ENCODE results near the gene PAM16.

PAM16 gene

DNA sequence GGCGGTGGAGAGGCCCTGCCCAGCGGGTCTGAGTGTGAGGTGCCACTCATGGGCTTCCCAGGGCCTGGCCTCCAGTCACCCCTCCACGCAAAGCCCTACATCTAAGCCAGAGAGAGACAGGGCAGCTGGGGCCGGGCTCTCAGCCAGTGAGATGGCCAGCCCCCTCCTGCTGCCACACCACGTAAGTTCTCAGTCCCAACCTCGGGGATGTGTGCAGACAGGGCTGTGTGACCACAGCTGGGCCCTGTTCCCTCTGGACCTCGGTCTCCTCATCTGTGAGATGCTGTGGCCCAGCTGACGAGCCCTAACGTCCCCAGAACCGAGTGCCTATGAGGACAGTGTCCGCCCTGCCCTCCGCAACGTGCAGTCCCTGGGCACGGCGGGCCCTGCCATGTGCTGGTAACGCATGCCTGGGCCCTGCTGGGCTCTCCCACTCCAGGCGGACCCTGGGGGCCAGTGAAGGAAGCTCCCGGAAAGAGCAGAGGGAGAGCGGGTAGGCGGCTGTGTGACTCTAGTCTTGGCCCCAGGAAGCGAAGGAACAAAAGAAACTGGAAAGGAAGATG lies 31.8 kb upstream of the PAM16 start:
- Histone ChIP-seq H3K4me3 (ENCODE audit: insufficient read depth, low read depth, low read length, poor library complexity, severe bottlenecking) (no peak overlapping the region), H3K4me1 (ENCODE audit: control insufficient read depth, insufficient read depth, low read length, poor library complexity, severe bottlenecking) (no peaks in the 10 kb centered on the region), H3K9me3 (ENCODE audit: control insufficient read depth, low read length) (no peaks in the 10 kb centered on the region), H3K36me3 (ENCODE audit: control insufficient read depth, insufficient read depth, low read length) (peaks cover 90% of the 10 kb centered on the region), H3K27me3 (replicated peaks; ENCODE audit: control insufficient read depth, insufficient read depth, low read length, poor library complexity, severe bottlenecking) (no peaks in the 10 kb centered on the region), H3K27ac (ENCODE audit: insufficient read depth, low read length, poor library complexity, severe bottlenecking) (no peak overlapping the region)
- no peak for DNase-seq

- no peak overlapping the region for H3K27ac ChIP-seq (ENCODE audit: insufficient read depth, low read length, poor library complexity, severe bottlenecking)
- H3K4me1 ChIP-seq (ENCODE audit: control insufficient read depth, insufficient read depth, low read length, poor library complexity, severe bottlenecking): no peaks in the 10 kb centered on the region
- no peaks in the 10 kb centered on the region for H3K27me3 ChIP-seq (replicated peaks; ENCODE audit: control insufficient read depth, insufficient read depth, low read length, poor library complexity, severe bottlenecking)
- DNase-seq: no peak
- peaks cover 88% of the 10 kb centered on the region for H3K36me3 ChIP-seq (ENCODE audit: control insufficient read depth, insufficient read depth, low read length)
- H3K9me3 ChIP-seq (ENCODE audit: control insufficient read depth, low read length): no peaks in the 10 kb centered on the region
- H3K4me3 ChIP-seq (ENCODE audit: insufficient read depth, low read depth, low read length, poor library complexity, severe bottlenecking): no peak overlapping the region
Measured at GRCh38 chr16:4381935-4382794, 31.0 kb upstream of the PAM16 start.

DNA sequence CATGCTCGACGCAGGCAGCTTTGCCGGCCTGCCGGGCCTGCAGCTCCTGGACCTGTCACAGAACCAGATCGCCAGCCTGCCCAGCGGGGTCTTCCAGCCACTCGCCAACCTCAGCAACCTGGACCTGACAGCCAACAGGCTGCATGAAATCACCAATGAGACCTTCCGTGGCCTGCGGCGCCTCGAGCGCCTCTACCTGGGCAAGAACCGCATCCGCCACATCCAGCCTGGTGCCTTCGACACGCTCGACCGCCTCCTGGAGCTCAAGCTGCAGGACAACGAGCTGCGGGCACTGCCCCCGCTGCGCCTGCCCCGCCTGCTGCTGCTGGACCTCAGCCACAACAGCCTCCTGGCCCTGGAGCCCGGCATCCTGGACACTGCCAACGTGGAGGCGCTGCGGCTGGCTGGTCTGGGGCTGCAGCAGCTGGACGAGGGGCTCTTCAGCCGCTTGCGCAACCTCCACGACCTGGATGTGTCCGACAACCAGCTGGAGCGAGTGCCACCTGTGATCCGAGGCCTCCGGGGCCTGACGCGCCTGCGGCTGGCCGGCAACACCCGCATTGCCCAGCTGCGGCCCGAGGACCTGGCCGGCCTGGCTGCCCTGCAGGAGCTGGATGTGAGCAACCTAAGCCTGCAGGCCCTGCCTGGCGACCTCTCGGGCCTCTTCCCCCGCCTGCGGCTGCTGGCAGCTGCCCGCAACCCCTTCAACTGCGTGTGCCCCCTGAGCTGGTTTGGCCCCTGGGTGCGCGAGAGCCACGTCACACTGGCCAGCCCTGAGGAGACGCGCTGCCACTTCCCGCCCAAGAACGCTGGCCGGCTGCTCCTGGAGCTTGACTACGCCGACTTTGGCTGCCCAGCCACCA lies 30.2 kb upstream of the PAM16 start:
- H3K9me3 ChIP-seq (ENCODE audit: control insufficient read depth, low read length): no peaks in the 10 kb centered on the region
- H3K36me3 ChIP-seq (ENCODE audit: control insufficient read depth, insufficient read depth, low read length): peaks cover 82% of the 10 kb centered on the region
- H3K4me1 ChIP-seq (ENCODE audit: control insufficient read depth, insufficient read depth, low read length, poor library complexity, severe bottlenecking): no peaks in the 10 kb centered on the region
- no peak for DNase-seq
- no peaks in the 10 kb centered on the region for H3K27me3 ChIP-seq (replicated peaks; ENCODE audit: control insufficient read depth, insufficient read depth, low read length, poor library complexity, severe bottlenecking)
- no peak overlapping the region for H3K4me3 ChIP-seq (ENCODE audit: insufficient read depth, low read depth, low read length, poor library complexity, severe bottlenecking)
- H3K27ac ChIP-seq (ENCODE audit: insufficient read depth, low read length, poor library complexity, severe bottlenecking): no peak overlapping the region

DNA sequence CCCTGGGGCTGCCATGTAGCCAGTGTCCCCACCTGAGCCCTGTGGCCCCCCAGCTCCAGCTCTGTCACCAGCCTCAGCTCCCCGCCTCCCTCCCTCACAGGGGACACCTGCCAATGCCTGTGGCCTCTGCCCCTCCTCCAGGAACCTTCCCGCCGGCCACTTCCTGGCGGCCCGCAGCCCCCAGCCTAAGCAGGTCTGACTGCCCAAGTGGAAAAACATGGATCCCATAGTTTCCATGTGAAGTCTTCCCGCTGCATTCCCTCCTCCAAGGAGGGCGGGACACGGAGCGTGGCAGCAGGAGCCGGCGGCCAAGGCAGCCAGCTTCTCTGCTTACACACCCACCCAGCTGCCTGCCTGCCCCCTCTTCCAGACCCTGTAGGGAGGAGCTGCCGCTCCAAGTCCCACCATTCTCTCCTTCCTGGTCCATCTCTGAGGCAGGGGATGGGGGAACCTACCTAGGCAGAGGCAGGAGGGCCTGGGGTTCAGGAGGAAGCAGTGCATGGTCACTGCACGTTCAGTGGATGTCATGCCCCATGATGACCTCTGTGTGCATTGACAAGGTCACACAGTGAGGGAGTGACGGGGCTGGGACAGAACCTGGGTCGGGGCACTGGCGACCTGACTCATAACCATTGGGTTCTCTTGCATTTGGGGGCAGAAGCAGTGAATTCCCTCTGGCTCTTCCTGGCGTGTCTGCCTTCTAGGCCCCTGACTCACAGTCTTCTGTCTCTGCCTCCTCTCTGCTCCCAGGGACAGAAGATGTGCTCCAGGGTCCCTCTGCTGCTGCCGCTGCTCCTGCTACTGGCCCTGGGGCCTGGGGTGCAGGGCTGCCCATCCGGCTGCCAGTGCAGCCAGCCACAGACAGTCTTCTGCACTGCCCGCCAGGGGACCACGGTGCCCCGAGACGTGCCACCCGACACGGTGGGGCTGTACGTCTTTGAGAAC lies 29.3 kb upstream of the PAM16 start:
- no peak for DNase-seq
- H3K4me3 ChIP-seq (ENCODE audit: insufficient read depth, low read depth, low read length, poor library complexity, severe bottlenecking): no peak overlapping the region
- no peaks in the 10 kb centered on the region for H3K27me3 ChIP-seq (replicated peaks; ENCODE audit: control insufficient read depth, insufficient read depth, low read length, poor library complexity, severe bottlenecking)
- H3K9me3 ChIP-seq (ENCODE audit: control insufficient read depth, low read length): no peaks in the 10 kb centered on the region
- H3K27ac ChIP-seq (ENCODE audit: insufficient read depth, low read length, poor library complexity, severe bottlenecking): no peak overlapping the region
- H3K36me3 ChIP-seq (ENCODE audit: control insufficient read depth, insufficient read depth, low read length): peaks cover 76% of the 10 kb centered on the region
- peaks cover 4% of the 10 kb centered on the region for H3K4me1 ChIP-seq (ENCODE audit: control insufficient read depth, insufficient read depth, low read length, poor library complexity, severe bottlenecking)

DNA sequence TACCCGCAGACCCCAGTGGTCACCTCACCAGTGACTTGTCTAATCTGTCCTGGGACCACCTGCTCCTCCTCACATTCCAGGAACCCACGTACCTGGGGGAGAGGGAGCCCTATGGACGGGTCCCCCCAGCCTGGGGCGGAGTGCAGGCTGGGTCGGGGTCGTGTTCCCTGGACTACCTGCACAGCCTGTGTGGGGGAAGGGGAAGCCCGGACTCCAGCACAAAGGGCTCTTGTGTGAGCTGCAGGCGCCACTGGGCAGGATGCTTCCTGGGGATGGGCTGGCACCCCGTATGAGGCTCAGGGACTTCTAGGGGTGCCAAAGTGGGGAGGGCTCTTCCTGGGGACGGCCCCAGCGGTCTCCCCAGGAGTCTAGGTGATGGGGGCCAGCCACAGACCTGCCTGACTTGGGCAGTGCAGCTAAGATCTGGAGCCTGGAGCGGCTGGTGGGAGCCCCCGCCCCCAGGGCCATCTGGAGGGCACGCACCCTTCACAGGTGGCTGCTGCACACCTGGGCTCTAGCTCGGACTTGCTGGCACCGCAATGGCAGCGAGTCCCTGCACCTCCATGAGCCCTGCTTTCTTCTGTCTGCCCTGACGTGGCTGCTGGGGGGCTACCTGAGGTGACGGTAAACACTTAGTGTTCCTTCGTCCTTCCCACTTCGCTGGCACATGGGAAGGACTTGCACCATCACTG lies 28.0 kb upstream of the PAM16 start:
- Histone ChIP-seq H3K9me3 (ENCODE audit: control insufficient read depth, low read length) (no peaks in the 10 kb centered on the region), H3K27me3 (replicated peaks; ENCODE audit: control insufficient read depth, insufficient read depth, low read length, poor library complexity, severe bottlenecking) (no peaks in the 10 kb centered on the region), H3K27ac (ENCODE audit: insufficient read depth, low read length, poor library complexity, severe bottlenecking) (no peak overlapping the region), H3K4me1 (ENCODE audit: control insufficient read depth, insufficient read depth, low read length, poor library complexity, severe bottlenecking) (peaks cover 14% of the 10 kb centered on the region), H3K4me3 (ENCODE audit: insufficient read depth, low read depth, low read length, poor library complexity, severe bottlenecking) (no peak overlapping the region), H3K36me3 (ENCODE audit: control insufficient read depth, insufficient read depth, low read length) (peaks cover 64% of the 10 kb centered on the region)
- DNase-seq: no peak

- Histone ChIP-seq H3K4me1 (ENCODE audit: control insufficient read depth, insufficient read depth, low read length, poor library complexity, severe bottlenecking) (peaks cover 22% of the 10 kb centered on the region), H3K36me3 (ENCODE audit: control insufficient read depth, insufficient read depth, low read length) (peaks cover 55% of the 10 kb centered on the region), H3K9me3 (ENCODE audit: control insufficient read depth, low read length) (no peaks in the 10 kb centered on the region), H3K4me3 (ENCODE audit: insufficient read depth, low read depth, low read length, poor library complexity, severe bottlenecking) (no peak overlapping the region), H3K27me3 (replicated peaks; ENCODE audit: control insufficient read depth, insufficient read depth, low read length, poor library complexity, severe bottlenecking) (no peaks in the 10 kb centered on the region), H3K27ac (ENCODE audit: insufficient read depth, low read length, poor library complexity, severe bottlenecking) (no peak overlapping the region)
- no peak for DNase-seq
Measured at GRCh38 chr16:4378161-4378666, 27.1 kb upstream of the PAM16 start.

GRCh38 chr16:4377573-4378154 lies 26.5 kb upstream of the PAM16 start:
- Histone ChIP-seq H3K27me3 (replicated peaks; ENCODE audit: control insufficient read depth, insufficient read depth, low read length, poor library complexity, severe bottlenecking) (no peaks in the 10 kb centered on the region), H3K9me3 (ENCODE audit: control insufficient read depth, low read length) (no peaks in the 10 kb centered on the region), H3K36me3 (ENCODE audit: control insufficient read depth, insufficient read depth, low read length) (peaks cover 50% of the 10 kb centered on the region), H3K4me1 (ENCODE audit: control insufficient read depth, insufficient read depth, low read length, poor library complexity, severe bottlenecking) (peaks cover 27% of the 10 kb centered on the region), H3K4me3 (ENCODE audit: insufficient read depth, low read depth, low read length, poor library complexity, severe bottlenecking) (no peak overlapping the region), H3K27ac (ENCODE audit: insufficient read depth, low read length, poor library complexity, severe bottlenecking) (no peak overlapping the region)
- no peak for DNase-seq

- DNase-seq: no peak
- Histone ChIP-seq H3K4me3 (ENCODE audit: insufficient read depth, low read depth, low read length, poor library complexity, severe bottlenecking) (no peak overlapping the region), H3K27me3 (replicated peaks; ENCODE audit: control insufficient read depth, insufficient read depth, low read length, poor library complexity, severe bottlenecking) (no peaks in the 10 kb centered on the region), H3K4me1 (ENCODE audit: control insufficient read depth, insufficient read depth, low read length, poor library complexity, severe bottlenecking) (peaks cover 34% of the 10 kb centered on the region), H3K36me3 (ENCODE audit: control insufficient read depth, insufficient read depth, low read length) (peaks cover 44% of the 10 kb centered on the region), H3K27ac (ENCODE audit: insufficient read depth, low read length, poor library complexity, severe bottlenecking) (no peak overlapping the region), H3K9me3 (ENCODE audit: control insufficient read depth, low read length) (no peaks in the 10 kb centered on the region)
Measured at GRCh38 chr16:4376893-4377572, 25.9 kb upstream of the PAM16 start.

All from effector memory CD4-positive, alpha-beta T cell (primary cell).